Caki2 (cell line): Measurements from ENCODE around the gene VENTX. TPM values are rescaled to one million over a fixed set of nuclear protein-coding genes. Genes with fewer than 3 reads are reported as not detected.
"Not testable (repeated sequence)": the region's sequence is repeated elsewhere in the genome, so short reads cannot be mapped to it uniquely, and the experiment has no call there.

Experiments
- DNase-seq: peaks from one replicate; pipeline ENCODE4 v3.0.0-alpha.2; 2015; ENCODE audit warnings: low read depth
- in situ Hi-C: cut with HindIII; loops from 2 replicates; pipeline ENCODE4 v1.10.0; 2016; ENCODE audit warnings: low sequenced_read_pairs, low pct_unique_long_range_greater_than_20kb, mixed read lengths
- total RNA-seq: library from RNA; depleted of rRNA; stranded (reverse); fragments of >200 nt; shearing (Covaris generic); gene quantifications from 2 replicates; pipeline ENCODE4 v1.2.3, GENCODE V29; 2014; ENCODE audit warnings: low replicate concordance

Gene VENTX
- total RNA-seq, 1 experiment from 2014 or later = not detected

- in situ Hi-C loops = no loop called here
- peak; percentile 21 for DNase-seq
Observed at GRCh38 chr10:133261726-133262325, 24.2 kb downstream of the VENTX start.

- no peak for DNase-seq
- in situ Hi-C loops = no loop called here
Observed at GRCh38 chr10:133262696-133263095, 25.0 kb downstream of the VENTX start.

DNA sequence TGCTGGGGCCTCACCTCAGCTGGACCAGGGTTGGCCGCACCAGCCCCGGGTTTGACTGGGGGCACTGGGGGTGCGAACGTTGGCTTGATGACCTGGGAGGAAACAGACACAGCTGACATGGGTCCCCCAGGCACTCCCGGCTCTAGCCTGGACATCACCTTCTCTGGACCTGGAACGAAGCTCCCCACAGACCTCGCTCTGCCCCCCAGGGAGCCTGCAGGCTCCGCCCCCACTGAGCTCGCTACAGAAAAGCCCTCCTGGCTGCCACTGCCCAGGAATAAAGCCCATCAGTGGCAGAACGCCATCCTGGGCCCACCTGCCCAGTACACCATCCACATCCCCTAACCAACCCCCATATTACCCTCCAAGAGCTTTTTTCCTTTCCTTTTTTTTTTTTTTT lies 26.0 kb downstream of the VENTX start:
- in situ Hi-C loops = no loop called here
- no peak for DNase-seq

DNA sequence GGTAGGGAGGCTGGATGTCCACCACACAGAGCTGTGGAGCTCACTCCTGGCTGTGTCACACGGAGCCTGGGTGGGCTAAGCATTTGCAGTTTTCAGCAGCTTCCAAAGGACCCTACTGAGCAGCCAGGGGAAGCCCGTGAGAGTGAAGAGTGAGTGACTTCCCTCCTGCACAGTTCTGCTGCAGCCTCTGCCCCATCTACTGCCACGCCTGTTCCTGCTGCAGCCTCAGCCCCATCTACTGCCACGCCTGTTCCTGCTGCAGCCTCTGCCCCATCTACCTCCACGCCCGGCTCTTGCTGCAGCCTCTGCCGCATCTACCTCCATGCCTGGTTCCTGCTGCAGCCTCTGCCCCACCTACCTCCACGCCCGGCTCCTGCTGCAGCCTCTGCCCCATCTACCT lies 26.8 kb downstream of the VENTX start:
- in situ Hi-C loops = no loop called here
- no peak for DNase-seq

DNA sequence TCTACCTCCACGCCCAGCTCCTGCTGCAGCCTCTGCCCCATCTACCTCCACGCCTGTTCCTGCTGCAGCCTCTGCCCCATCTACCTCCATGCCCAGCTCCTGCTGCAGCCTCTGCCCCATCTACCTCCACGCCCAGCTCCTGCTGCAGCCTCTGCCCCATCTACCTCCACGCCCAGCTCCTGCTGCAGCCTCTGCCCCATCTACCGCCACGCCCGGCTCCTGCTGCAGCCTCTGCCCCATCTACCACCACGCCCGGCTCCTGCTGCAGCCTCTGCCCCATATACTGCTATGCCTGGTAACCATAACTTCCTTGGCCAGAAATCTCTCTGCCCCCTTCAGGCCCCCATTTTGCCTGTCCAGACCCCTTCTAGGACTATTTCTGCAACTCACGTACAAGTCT lies 27.4 kb downstream of the VENTX start:
- in situ Hi-C loops, DNase-seq: not testable (repeated sequence)

- in situ Hi-C loops = no loop called here
- DNase-seq = no peak
Observed at GRCh38 chr10:133266056-133266795, 28.6 kb downstream of the VENTX start.

- DNase-seq = no peak
- in situ Hi-C loops = no loop called here
Observed at GRCh38 chr10:133267293-133267692, 29.6 kb downstream of the VENTX start.

GRCh38 chr10:133267829-133268228 lies 30.2 kb downstream of the VENTX start:
- in situ Hi-C loops = no loop called here
- no peak for DNase-seq

GRCh38 chr10:133268532-133268931 lies 30.9 kb downstream of the VENTX start:
- no peak for DNase-seq
- in situ Hi-C loops = no loop called here

DNA sequence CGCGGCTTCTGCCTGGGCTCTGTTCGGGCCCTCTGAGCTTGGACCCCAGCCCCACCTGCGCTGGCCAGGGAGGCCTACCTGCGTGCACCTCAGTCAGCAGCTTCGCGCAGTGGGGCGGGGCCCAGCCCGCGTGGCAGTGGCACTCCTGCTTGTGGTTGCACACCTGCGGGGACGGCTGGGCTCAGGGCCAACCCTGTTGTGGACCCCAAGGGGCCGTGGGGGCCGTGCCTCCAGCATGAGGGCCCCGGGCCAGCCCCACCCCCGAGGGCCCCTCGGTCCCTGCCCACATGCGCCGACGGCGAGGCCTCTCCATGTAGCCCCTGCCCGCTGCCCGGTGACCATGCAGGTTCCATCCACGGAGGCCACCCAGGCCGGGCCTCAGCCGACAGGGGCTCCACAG lies 31.7 kb downstream of the VENTX start:
- in situ Hi-C loops = no loop called here
- DNase-seq = no peak

- in situ Hi-C loops = no loop called here
- no peak for DNase-seq
Observed at GRCh38 chr10:133270204-133270603, 32.5 kb downstream of the VENTX start.

DNA sequence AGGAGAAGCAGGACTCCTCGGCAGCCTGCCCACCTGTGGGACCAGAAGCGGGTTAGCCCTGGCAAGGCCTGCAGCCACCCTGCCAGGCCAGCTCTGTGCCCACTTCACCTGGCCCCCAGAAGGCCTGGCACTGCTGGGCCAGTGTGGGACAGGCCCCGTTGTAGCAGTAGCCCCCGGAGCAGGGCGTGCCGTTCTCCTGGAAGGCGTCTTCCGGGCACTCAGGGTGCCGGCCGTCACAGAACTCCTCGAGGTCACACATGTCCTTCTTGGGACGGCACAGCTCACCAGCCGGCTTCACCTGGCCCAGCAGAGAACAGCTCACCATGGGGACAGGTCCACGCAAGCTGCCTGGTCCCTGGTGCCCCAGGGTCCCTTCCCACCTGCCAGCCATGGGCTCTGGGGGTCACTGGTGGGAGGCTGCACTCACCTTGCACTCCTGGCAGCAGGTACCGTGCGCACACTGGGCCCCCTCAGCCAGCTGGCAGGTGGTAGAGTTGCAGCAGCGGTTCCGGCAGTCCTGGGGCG lies 33.2 kb downstream of the VENTX start:
- in situ Hi-C loops = no loop called here

DNA sequence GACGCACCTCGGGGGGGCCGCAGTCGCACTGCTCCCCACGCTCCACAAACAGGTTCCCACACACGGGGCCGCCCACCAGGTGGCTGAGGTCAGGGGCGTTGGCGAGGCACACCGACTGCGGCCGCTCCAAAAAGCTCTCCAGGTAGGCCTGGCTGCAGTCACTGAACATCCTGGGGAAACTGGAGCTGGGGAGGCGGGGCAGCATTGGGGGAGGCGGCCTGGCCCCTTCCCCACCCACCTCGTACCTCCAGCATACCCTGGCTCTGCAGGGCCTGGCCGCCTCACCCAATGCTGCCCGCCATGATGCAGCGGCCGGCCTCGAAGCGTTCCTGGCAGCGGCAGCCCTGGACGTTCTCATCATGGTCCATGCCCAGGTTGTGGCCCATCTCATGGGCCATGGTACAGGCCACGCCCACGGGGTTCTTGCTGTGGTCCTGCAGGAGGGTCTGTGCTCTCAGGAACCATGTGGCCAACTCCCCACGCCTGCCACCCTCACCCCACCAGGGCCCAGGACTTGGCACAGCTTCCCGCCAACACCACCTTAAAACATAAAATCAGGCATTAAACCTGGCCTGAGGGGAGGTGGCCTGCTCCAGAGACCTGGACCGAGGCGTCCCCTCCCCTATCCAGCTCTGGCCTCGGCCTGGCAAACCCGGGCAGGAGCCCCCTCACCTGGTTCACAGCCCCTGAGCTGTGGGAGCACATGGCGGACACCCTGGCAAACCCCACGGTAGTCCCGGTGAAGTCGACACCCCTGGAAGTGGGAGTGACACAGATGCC lies 34.1 kb downstream of the VENTX start:
- no peak for DNase-seq
- in situ Hi-C loops = no loop called here

More for the DNA sequence above, 33.2 kb downstream of the VENTX start:
- no peak for DNase-seq

- in situ Hi-C loops = no loop called here
- no peak for DNase-seq
Observed at GRCh38 chr10:133272301-133272963, 34.8 kb downstream of the VENTX start.

DNA sequence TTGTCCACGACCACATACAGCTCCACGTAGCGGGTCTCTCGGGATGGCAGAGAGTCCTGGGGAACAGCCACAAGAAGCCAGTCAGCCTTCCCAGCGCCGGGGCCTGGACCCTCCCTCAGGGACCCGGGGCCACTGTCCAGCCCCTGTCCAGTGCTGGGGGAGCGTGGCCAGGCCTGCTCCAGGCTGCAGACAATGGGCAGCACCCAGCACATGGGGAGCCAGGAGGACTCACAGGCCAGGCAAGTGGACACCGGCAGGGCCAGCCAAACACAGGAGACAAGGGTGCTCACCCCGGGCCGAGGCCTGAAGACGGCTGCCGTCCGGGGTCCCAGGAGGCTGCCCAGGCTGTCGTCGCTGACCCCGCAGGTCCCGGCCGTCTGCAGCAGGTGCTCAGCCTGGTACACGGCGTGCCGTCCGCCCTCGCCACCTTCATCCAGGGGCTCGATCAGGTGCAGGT lies 35.3 kb downstream of the VENTX start:
- in situ Hi-C loops = no loop called here

GRCh38 chr10:133273534-133274143 lies 36.0 kb downstream of the VENTX start:
- in situ Hi-C loops = no loop called here
- no peak for DNase-seq

More for the DNA sequence above, 35.3 kb downstream of the VENTX start:
- no peak for DNase-seq

DNA sequence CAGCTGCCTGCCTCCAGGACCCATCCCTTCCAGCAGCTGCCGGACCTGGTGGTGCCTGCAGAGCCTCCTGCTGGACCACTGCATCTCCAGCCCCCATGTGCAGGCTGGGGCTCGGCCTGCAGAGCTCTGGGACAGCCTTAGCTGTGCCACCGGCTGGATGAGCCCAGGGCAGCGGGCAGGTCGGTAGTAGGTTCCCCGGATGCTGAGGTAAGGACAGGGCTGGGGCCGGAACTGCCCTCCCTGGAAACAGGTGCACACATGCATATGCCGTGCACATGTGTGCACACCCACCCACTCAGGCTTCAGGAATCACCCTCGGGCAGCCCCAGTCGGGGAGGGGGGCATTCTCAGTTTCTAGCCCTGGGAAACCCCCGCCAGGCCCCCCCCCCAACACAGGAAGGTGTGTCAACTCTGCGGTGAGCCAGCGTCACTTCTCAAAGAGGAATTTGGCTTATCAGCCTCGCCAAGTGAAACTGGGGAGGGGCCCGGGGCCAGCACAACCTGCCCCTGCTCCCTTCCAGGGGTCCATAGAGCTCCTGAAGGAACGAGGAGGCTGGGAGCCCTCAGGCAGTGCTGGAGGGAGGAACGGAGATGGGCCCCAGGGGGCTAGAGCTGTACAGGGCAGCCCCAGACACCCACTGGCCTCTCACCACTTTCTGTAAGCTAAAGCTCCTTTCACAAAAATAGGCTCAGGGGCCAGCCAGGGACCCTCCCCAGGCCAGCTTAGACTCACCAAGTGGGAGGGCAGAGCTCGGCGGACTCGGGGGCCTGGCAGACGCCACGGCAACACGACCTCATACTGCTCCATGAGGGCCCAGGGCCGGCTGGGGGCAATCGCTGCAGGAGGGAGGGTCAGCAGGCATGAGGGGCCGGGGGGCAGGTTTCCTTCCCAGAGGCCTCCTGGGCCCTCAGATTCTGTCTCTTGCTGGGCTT lies 37.4 kb downstream of the VENTX start:
- in situ Hi-C loops = no loop called here
- DNase-seq = no peak
